GM19099 (cell line): ENCODE measurements around the gene DIS3L2.

Source experiments
- POLR2A ChIP-seq: IDR thresholded peaks from 3 replicates; pipeline ENCODE4 v1.6.1; 2011; ENCODE audit warnings: low read depth; ENCODE audit not compliant: insufficient read length; ENCODE audit errors: extremely low read depth

The DIS3L2 gene

GRCh38 chr2:231975001-231975400 is 13.5 kb downstream of the DIS3L2 start:
- TF ChIP-seq POLR2A: no peak

DNA sequence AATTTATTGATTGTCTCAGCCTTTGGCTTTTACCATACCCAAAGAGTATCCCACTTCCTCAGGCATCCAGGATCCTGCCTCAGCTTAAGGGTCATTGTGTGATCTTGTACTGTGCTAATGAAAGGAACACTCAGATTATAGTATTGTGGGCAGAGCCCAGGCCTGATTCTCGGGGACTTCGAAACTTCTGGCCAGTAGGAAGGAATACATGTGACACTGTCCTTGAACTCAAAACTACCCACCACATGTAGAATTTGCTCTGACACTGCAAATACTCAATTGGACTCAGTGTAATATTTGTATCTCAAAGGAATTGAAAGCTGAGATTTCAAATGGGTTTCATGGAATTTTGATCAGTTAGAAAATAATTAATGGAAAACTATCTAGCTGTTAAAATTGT is 15.9 kb downstream of the DIS3L2 start:
- TF ChIP-seq POLR2A: no peak

DNA sequence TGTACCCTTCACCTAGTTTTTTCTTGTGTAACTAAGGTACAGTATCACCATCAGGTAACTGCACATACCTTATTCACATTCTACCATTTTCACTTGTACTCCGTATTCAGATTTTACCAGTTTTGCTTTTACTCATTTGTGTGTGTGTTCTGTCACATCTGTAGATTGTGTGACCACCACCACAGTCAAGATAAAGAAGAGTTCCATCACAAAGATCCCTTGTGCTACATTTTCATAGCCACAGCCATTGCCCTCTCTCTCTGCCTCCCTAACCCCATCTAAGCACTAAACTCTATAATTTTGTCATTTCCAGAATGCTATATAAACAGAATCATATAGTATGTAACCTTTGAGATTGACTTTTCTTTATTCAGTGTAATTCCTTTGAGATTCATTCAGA is 23.5 kb downstream of the DIS3L2 start:
- TF ChIP-seq POLR2A: no peak

- no peak for TF ChIP-seq POLR2A
These were observed 24.3 kb downstream of the DIS3L2 start for GRCh38 chr2:231985823-231986261.

DNA sequence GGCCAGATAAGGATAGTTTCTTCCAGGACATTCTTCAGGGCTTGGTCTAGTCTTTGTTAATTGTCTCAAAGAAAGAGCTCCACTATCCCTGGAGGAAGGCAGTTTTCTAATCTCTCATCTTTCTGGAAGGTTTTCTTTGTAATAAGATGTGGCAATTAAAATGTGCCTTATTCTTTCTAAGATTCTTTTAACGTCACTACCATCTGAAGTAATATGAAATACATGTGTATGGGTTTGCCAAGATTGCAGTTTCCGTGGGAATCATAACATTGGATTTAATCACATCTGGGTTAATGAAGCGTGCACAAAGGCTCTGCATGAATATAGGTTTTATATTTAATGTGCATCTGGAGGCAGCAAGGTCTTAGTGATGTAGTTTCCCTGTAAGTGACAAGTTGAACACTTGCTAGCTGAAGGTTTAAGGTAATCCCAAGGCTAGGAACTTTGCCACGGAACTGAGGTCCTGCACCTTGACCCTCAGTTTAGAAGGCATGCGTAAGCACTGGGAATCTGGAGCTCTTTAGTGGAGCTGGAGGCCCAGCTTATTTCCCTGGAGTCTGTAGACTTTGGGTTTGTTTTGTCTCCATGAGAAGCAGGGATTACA is 25.7 kb downstream of the DIS3L2 start:
- TF ChIP-seq POLR2A: no peak

GRCh38 chr2:231988179-231988866 is 26.8 kb downstream of the DIS3L2 start:
- no peak for TF ChIP-seq POLR2A

- no peak for TF ChIP-seq POLR2A
These were observed 30.2 kb downstream of the DIS3L2 start for GRCh38 chr2:231991664-231992063.

DNA sequence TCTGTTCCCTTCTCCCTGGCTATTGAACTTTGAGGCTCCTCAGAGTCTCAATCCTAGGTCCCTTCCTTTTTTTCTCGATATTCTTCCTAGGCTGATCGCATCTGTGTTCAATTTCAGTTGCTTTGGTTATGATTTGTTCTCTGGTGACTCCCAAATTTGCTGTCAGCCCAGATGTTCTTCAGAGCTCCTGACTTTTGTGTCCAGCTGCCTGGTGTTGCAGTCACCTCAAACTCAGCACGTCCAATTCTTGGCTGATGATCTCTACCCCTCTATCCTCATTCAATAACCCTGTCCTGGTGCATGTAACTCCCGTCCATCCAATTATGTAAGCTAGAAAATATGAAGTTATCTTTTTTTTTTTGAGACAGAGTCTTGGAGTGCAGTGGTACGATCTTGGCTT is 31.4 kb downstream of the DIS3L2 start:
- TF ChIP-seq POLR2A: no peak

- no peak for TF ChIP-seq POLR2A
These were observed 35.5 kb downstream of the DIS3L2 start for GRCh38 chr2:231996797-231997540.

- no peak for TF ChIP-seq POLR2A
These were observed 36.5 kb downstream of the DIS3L2 start for GRCh38 chr2:231998046-231998445.

GRCh38 chr2:232000439-232000838 is 38.9 kb downstream of the DIS3L2 start:
- no peak for TF ChIP-seq POLR2A

DNA sequence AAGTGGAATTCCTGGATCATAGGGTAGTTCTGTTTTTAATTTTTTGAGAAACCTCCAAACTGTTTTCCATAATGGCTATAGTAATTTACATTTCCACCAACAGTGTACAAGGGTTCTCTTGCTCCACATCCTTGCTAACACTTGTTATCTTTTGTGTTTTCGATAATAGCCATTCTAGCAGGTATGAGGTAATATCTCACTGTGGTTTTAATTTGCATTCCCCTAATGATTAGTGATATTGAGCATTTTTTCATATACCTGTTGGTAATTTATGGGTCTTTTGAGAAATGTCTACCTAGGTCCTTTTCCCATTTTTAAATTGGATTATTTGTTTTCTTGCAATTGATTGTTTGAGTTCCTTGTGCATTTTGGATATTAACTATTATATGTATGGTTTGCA is 39.6 kb downstream of the DIS3L2 start:
- TF ChIP-seq POLR2A: no peak

- TF ChIP-seq POLR2A: no peak
These were observed 44.7 kb downstream of the DIS3L2 start for GRCh38 chr2:232006253-232006652.

GRCh38 chr2:232008907-232009638 is 47.6 kb downstream of the DIS3L2 start:
- TF ChIP-seq POLR2A: no peak

GRCh38 chr2:232009639-232010274 is 48.2 kb downstream of the DIS3L2 start:
- no peak for TF ChIP-seq POLR2A
